Measurements from ENCODE around the gene HES7.

- TF ChIP-seq POLR2AphosphoS5 (IDR thresholded peaks at IDR 0.05) (no peak), CTCF (IDR thresholded peaks at IDR 0.05 in 8 of 11, conservative IDR thresholded peaks at IDR 0.05 in 3 of 11) (no peak)
These were observed 28.5 kb downstream of the HES7 start for GRCh38 chr17:8095361-8095760.

Measured in spleen (tissue), 7 donors.